Eye (tissue), 1 donor: ENCODE results near the gene NUDT17.
"Not testable (repeated sequence)": the region's sequence is repeated elsewhere in the genome, so short reads cannot be mapped to it uniquely, and the experiment has no call there.

Experiments used
- DNase-seq: peaks from one replicate; pipeline ENCODE4 v3.0.0-alpha.2; 2015

Gene NUDT17

DNA sequence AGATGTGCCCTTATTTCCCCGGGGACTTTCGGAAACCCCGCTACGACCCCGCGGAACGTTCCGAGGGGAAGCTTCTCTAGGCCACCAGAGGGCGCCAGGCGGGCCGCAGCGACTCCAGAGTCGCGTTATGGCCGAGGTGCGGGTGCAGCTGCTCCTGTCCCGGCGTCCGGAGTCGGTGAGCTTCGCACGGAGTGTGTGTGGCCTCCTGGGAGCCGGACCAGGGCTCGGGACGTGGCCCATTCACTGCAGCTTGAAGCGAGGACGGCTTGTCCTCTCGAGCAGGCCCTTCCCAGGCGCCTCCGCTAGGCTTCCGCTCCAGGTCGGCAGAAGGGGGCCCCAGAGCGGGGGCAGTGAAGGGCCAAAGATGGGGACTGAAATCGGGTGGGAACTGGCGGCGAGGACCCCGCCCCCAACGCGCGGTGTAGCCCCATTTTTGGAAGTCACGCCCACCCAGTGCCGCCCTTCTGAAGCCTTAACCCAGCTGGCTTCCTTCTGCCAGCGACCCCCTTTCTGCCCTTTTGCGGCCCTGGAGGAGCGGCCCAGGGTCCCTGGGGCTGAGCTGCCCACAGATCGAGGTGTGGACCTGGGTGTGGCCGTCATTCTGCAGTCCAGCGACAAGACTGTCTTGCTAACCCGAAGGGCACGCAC is at the start of gene NUDT17:
Gene NUDT17, plus strand, starts transcription at position 117 of the 648 bp plus-strand sequence. Its CDS starts 11 bp downstream, at position 128.
- peak; percentile 93 for DNase-seq

GRCh38 chr1:145796753-145797152 is 48.7 kb upstream of the NUDT17 start:
- no peak for DNase-seq

GRCh38 chr1:145799806-145800205 is 45.6 kb upstream of the NUDT17 start:
- no peak for DNase-seq

GRCh38 chr1:145804235-145805045 is 41.0 kb upstream of the NUDT17 start:
- DNase-seq = peak; percentile 24

DNA sequence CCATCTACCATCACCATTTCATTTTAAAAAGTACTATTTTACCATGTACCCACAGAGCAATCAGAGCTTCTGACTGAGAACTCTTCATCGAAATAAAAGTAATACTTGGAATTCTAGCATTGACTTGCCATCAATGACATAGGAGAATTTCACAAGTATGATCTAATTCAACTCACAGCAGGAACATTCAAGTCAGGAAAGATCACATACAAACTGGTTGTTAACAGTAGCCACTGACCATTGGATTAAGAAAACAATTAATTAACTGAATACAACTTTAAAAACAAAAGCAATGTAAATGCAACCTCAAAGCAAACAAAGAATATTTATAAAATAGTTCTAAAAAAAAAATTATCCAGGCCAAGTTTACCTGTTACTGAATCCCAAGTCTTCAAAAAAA is 40.4 kb upstream of the NUDT17 start:
- no peak for DNase-seq

DNA sequence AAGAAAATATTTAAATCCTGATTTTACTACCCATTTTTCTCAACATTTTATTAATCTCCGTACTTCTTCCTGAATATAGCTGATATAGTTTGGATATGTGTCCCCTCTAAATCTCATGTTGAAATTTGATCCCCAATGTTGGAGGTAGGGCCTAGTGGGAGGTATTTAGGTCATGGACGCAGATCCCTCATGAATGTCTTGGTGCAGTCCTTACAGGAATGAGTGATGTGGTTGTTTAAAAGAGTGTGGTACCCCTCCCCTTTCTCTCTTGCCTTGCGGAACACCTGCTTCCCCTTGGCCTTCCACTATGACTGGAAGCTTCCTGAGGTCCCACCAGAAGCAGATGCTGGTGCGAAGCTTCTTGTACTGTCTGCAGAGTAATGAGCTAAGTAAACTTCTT is 39.0 kb upstream of the NUDT17 start:
- DNase-seq = no peak

DNA sequence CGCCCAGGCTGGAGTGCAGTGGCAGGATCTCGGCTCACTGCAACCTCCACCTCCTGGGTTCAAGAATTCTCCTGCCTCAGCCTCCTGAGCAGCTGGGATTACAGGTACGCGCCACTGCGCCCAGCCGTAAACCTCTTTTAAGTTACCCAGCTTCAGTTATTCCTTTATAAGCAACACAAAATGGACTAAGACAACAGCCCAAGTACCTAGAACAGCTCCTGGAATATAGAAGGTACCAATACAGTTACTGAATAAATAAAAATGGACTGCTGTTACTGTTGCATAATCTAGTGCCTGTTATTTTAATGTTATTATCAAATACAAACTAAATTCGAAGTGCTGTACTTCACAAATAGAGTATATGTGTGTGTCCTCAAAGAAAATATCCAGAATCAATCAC is 38.6 kb upstream of the NUDT17 start:
- no peak for DNase-seq

- DNase-seq = not testable (repeated sequence)
Measured at GRCh38 chr1:145812977-145813810, 32.2 kb upstream of the NUDT17 start.

DNA sequence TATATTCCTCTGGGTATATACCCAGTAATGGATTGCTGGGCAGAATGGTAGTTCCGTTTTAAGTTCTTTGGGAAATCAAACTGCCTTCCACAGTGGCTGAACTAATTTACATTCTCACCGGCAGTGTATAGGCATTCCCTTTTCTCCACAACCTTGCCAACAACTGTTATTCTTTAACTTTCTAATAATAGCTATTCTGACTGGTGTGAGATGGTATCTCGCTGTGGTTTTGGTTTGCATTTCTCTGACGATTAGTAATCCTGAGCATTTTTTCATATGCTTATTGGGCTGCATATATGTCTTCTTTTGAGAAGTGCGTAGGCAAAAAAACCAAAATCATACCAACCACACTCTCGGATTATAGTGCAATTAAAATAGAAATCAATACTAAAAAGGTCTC is 27.3 kb upstream of the NUDT17 start:
- not testable (repeated sequence) for DNase-seq

GRCh38 chr1:145822779-145823331 is 22.6 kb upstream of the NUDT17 start:
- DNase-seq = not testable (repeated sequence)

GRCh38 chr1:145823565-145824498 is 21.6 kb upstream of the NUDT17 start, which contains the start of the genes POLR3C and RNF115:
Gene POLR3C, plus strand, starts transcription at chr1:145824200. Its CDS starts 1,577 bp downstream, at chr1:145825777.
Gene RNF115, minus strand, starts transcription at chr1:145824095. Its CDS starts 222 bp downstream, at chr1:145823873.
- DNase-seq = peak; percentile 96

- DNase-seq = no peak
Measured at GRCh38 chr1:145824499-145824842, 21.0 kb upstream of the NUDT17 start.

DNA sequence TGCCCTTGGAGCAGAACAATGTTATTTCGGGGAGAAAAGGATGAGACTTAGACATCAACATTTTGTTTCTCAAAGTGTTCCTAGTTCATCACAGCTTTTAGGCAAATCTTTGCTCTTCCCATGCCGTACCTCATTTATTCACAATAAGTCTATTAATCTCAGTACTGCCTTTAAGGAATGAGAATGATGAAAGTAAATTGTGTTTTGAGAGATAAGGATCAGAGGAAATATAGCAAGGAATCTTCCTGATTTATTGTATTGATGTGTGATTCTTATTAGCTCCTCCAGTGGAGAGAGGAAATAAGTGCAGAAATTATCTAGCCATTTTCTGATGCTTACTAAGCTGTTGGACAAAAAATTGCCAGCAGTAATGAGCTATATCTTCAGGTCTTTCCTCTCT is 19.4 kb upstream of the NUDT17 start:
- no peak for DNase-seq

GRCh38 chr1:145827966-145828365 is 17.5 kb upstream of the NUDT17 start:
- DNase-seq = no peak

- no peak for DNase-seq
Measured at GRCh38 chr1:145828367-145829026, 16.9 kb upstream of the NUDT17 start.

DNA sequence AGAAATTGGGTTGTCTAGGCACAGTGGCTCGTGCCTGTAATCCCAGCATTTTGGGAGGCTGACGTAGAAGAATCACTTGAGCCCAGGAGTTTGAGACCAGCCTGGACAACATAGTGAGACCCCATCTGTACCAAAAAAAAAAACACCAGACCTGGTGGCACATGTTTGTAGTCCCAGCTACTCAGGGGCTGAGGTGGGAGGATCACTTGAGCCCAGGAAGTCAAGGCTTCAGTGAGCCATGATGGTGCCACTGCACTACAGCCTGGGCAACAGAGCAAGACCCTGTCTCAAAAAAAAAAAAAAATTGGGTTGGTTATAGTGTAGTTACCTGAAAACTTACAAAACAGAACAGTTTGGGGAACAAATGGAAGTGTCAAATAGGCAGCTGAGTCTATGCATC is 14.6 kb upstream of the NUDT17 start:
- not testable (repeated sequence) for DNase-seq

DNA sequence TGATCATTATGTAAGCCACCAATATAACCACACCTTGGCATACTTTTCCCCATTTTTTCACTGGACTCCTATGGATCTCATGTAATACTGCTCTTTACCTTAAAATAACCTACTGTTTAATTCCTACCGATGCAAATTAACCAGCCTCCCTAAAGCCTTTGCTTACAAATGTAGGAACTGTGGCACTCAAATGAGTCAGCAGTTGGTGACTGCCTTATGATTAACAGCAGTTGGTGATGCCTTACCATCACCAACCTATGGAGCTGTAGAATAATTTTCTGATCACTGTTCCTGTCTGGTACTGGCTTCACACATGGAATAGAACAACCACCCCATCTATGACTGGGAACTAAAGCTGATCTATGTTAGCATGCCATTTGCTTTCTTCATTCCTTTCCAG is 7.8 kb upstream of the NUDT17 start:
- DNase-seq = no peak

DNA sequence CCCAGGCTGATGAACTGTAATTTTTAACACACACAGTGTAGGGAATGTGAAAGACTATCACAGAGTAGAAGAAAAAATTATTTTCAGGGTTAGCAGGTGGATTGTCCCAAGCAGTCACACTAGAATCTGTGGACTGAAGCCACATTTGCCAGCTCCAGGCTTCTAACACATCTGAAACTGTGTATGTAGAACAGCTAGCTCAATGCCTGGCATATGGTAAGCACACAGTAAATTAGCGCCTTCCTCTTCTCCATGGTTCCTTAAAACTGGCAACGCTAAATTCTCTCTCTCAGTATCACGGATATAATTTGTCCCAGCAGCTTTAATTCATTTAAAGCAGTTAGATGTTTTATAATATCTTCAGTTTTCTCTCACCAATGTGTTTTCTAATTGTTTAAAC is 2.4 kb upstream of the NUDT17 start:
- no peak for DNase-seq

- no peak for DNase-seq
Measured at GRCh38 chr1:145845144-145845513, 301 bp upstream of the NUDT17 start.

GRCh38 chr1:145846201-145846612 is 777 bp downstream of the NUDT17 start:
- peak; percentile 77 for DNase-seq

GRCh38 chr1:145847827-145848226 is 2.4 kb downstream of the NUDT17 start:
- DNase-seq = no peak
